Measurements from ENCODE around the gene PLXNB3. TPM values are rescaled to one million over a fixed set of nuclear protein-coding genes. Genes with fewer than 3 reads are reported as not detected.

PLXNB3 gene
- total RNA-seq, 3 donors from 2014 or later (not counting 1 experiment from before 2014, with no cell fraction given), result 1.2 to 1.3 TPM; not detected in 1

DNA sequence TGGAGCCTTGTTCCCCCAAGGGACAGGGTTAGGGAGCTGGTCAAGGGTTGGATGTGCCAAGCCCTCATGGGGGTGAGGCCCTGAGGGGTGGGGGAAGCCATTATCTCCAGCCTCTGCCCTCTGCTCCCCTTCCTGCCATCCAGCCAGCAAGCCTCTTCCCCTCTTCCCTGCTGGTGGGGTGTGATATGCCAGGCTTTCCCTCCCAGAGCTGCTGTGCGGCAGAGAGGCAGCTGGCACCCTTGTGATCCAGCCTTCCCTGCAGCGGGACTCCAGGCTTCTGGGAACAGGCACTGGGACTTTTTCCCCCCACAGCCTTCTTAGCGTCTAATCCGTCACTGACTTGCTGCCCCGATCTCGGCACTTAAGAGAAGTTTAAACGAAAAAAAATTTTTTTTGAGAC, 36.7 kb downstream of the PLXNB3 start:
- H3K9me3 ChIP-seq (ENCODE audit: control insufficient read depth, insufficient read depth, low read length), result no peaks in the 10 kb centered on the region
- no peaks in the 10 kb centered on the region for H3K27me3 ChIP-seq (ENCODE audit: control insufficient read depth, insufficient read depth, low read length)
- no peak overlapping the region for H3K4me3 ChIP-seq (ENCODE audit: low read length)
- H3K36me3 Mint-ChIP-seq, result no peaks in the 10 kb centered on the region
- intact Hi-C loops (cut with micrococcal nuclease), result no loop called here
- H3K4me1 ChIP-seq (ENCODE audit: control insufficient read depth, insufficient read depth, low read length), result peaks cover 12% of the 10 kb centered on the region
- peak overlapping the region in 1 of 2 donors; percentile 29 for H3K27ac Mint-ChIP-seq
- TF ChIP-seq CTCF (IDR thresholded peaks at IDR 0.05), result no peak
- no peak for ATAC-seq
- H3K36me3 ChIP-seq (ENCODE audit: control insufficient read depth, insufficient read depth, low read length), result peaks cover 27% of the 10 kb centered on the region
- no peaks in the 10 kb centered on the region for H3K27me3 Mint-ChIP-seq (ENCODE audit: low read depth in 2 of 2)
- H3K4me3 Mint-ChIP-seq, result no peak overlapping the region
- WGBS (ENCODE audit: insufficient coverage), result 92% methylated on average over 7 of the region's 7 CpGs
- no peak for DNase-seq
- H3K9me3 Mint-ChIP-seq, result no peaks in the 10 kb centered on the region
- peaks cover 0 to 6% of the 10 kb centered on the region in 2 donors for H3K4me1 Mint-ChIP-seq
- H3K27ac ChIP-seq (ENCODE audit: low read length), result no peak overlapping the region

DNA sequence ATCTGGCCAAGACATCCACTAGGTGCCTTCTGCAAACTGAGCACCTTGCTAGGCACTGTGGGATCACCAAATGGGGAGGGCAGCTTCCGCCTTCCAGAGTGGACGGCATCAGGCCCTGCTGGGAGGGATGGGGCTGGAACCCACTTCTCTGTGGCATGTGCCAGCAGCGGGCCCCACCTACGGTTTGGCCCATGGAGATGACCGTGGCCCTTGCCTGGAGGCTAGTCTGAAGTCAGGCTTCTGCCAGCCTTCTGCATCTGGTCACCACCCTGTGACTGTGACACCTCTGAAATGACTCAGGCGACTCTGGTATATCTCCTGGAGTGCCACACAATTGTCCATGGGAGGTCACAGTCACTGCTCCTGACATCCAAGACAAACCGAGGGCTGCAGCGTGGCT, 37.6 kb downstream of the PLXNB3 start:
- 95% methylated on average over 8 of the region's 8 CpGs for WGBS (ENCODE audit: insufficient coverage)
- no peaks in the 10 kb centered on the region for H3K27me3 ChIP-seq (ENCODE audit: control insufficient read depth, insufficient read depth, low read length)
- H3K4me3 Mint-ChIP-seq, result no peak overlapping the region
- no peaks in the 10 kb centered on the region for H3K36me3 Mint-ChIP-seq
- no peak overlapping the region for H3K27ac ChIP-seq (ENCODE audit: low read length)
- ATAC-seq (no peak), DNase-seq (no peak)
- H3K9me3 ChIP-seq (ENCODE audit: control insufficient read depth, insufficient read depth, low read length), result no peaks in the 10 kb centered on the region
- H3K4me1 ChIP-seq (ENCODE audit: control insufficient read depth, insufficient read depth, low read length), result peaks cover 3% of the 10 kb centered on the region
- no peaks in the 10 kb centered on the region for H3K27me3 Mint-ChIP-seq (ENCODE audit: low read depth in 2 of 2)
- H3K36me3 ChIP-seq (ENCODE audit: control insufficient read depth, insufficient read depth, low read length), result peaks cover 25% of the 10 kb centered on the region
- intact Hi-C loops (cut with micrococcal nuclease), result no loop called here
- H3K27ac Mint-ChIP-seq, result no peak overlapping the region
- H3K9me3 Mint-ChIP-seq, result no peaks in the 10 kb centered on the region
- no peaks in the 10 kb centered on the region for H3K4me1 Mint-ChIP-seq
- TF ChIP-seq CTCF (IDR thresholded peaks at IDR 0.05), result no peak
- no peak overlapping the region for H3K4me3 ChIP-seq (ENCODE audit: low read length)

DNA sequence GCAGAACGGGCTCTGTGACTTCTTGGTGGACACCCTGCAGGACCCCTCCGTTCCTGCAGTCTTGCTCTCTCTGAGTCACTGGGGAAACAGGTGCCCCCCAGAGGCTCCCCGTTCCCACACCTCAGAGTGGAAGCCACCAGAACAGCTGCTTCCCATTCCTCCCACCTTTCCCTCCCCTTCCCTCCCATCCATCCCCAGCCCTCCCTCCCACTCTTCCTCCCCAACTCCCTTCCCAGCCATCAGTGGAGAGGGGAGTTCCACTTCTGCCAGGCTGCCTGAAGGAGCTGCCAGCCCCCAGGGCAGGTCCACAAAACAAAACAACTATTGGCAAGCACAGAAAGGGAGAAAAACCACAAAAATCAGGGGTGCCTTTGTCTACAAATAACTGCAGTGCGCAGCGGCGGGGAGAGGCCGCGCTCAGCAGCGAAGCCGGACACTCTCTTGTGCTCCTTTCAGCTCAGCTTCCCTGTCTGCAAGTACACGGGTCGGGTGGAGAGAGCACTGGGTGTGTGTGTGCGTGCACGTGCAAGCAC, 38.5 kb downstream of the PLXNB3 start:
- Mint-ChIP-seq H3K27me3 (ENCODE audit: low read depth in 2 of 2) (no peaks in the 10 kb centered on the region), H3K36me3 (no peaks in the 10 kb centered on the region), H3K4me3 (no peak overlapping the region), H3K4me1 (peaks cover 0 to under 1% of the 10 kb centered on the region in 2 donors), H3K9me3 (no peaks in the 10 kb centered on the region), H3K27ac (no peak overlapping the region)
- WGBS (ENCODE audit: insufficient coverage), result 37% methylated on average over 14 of the region's 14 CpGs
- H3K4me1 ChIP-seq (ENCODE audit: control insufficient read depth, insufficient read depth, low read length), result no peaks in the 10 kb centered on the region
- no peaks in the 10 kb centered on the region for H3K9me3 ChIP-seq (ENCODE audit: control insufficient read depth, insufficient read depth, low read length)
- no peak for ATAC-seq
- H3K27ac ChIP-seq (ENCODE audit: low read length), result no peak overlapping the region
- no peak for TF ChIP-seq CTCF (IDR thresholded peaks at IDR 0.05)
- no peak for DNase-seq
- H3K4me3 ChIP-seq (ENCODE audit: low read length), result no peak overlapping the region
- peaks cover 19% of the 10 kb centered on the region for H3K36me3 ChIP-seq (ENCODE audit: control insufficient read depth, insufficient read depth, low read length)
- H3K27me3 ChIP-seq (ENCODE audit: control insufficient read depth, insufficient read depth, low read length), result no peaks in the 10 kb centered on the region
- intact Hi-C loops (cut with micrococcal nuclease), result no loop called here

Data from natural killer cell (primary cell).